CD4-positive, alpha-beta T cell treated with Interleukin-6 for 4 hours (primary cell): Measurements from ENCODE around the gene FNIP2.
"Not testable (repeated sequence)": the region's sequence is repeated elsewhere in the genome, so short reads cannot be mapped to it uniquely, and the experiment has no call there.

ENCODE experiments used
- DNase-seq: peaks from one replicate; pipeline ENCODE4 v3.0.0-alpha.2; 2020; ENCODE audit warnings: mixed read lengths

Gene FNIP2

DNA sequence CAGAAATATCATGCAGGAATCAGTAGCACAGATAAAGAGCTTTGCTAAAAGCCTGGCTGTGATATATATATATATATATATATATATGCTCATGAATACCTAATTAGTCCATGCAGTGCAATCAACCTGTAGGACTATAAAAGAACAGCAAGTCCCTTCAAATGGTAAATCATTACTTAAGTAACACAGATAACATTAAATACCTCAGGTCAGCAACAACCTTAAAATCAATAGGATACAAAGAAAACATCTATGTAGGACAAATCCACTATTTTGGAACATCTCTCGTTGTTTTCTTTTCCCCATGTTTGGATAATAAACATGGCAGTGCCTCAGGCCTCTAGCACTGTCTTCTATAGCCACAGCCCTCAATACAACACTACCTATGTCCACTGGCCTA, 106.6 kb downstream of the FNIP2 start:
- DNase-seq: no peak

- DNase-seq: no peak
Observed at GRCh38 chr4:158877069-158877468, 108.2 kb downstream of the FNIP2 start.

DNA sequence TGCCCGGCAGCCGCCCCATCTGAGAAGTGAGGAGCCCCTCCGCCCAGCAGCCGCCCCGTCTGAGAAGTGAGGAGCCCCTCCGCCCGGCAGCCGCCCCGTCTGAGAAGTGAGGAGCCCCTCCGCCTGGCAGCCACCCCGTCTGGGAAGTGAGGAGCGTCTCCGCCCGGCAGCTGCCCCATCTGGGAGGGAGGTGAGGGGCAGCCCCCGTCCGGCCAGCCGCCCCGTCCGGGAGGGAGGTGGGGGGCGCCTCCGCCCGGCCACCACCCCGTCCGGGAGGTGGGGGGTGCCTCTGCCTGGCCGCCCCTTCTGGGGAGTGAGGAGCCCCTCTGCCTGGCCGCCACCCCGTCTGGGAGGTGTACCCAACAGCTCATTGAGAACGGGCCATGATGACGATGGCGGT, 113.3 kb downstream of the FNIP2 start:
- DNase-seq: not testable (repeated sequence)

DNA sequence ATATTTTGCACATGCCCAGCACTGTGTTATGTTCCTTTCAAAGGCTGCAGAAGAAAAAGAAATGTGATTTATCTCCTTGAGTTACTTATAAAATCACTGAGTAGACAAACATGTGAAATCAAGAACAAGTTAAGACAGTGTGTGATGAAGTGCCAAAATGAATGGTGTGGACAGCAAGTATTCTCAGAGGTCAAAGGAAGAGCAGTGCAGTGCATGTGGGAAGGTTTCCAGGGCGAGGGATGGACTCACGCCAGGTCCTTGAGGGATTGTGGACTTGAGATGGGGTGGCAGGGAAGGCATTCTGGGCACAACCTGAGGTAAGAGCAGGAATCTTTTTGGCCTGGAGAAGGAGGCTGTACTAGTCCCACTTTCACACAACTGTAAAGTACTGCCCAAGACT, 115.5 kb downstream of the FNIP2 start:
- no peak for DNase-seq

- DNase-seq: no peak
Observed at GRCh38 chr4:158885564-158885963, 116.7 kb downstream of the FNIP2 start.

DNA sequence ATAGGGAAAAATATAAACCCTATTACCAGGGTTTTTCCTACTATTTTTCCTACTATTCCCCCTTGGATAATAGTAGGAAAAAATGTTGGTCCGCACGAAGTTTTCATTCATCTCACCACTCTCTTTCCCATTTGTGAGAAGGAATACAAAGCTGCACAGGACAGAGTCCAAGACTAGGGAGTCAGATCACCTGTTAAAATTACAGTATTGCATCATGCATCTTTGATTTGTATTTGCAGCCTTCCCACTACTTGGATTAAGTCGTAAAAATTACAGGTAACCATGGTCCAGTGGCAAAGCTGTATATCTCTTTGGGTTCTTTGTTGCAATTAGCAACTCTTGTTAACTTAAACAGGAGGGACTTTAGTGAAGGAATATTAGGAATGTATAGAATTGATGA, 121.5 kb downstream of the FNIP2 start:
- DNase-seq: no peak

- DNase-seq: no peak
Observed at GRCh38 chr4:158891256-158891655, 122.4 kb downstream of the FNIP2 start.

DNA sequence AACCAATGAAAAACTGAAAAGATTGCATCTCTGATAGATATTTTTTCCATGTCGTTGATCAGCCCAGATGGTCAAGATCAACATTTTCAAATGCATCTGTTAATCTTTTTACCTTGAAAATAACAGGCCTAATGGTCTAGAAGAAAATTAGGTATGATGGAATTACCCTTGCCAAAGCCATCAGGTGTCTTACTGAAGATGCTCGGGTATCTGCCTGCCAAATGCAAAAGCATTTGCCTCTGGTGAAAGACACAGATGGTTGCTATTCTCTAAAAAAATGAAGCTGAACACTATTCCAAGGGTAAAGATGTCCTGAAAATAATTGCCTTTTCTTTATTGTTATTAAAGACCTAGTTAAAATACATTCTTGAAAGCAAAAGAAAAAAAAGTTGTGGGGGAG, 126.0 kb downstream of the FNIP2 start:
- no peak for DNase-seq

GRCh38 chr4:158895797-158896576, 127.2 kb downstream of the FNIP2 start:
- no peak for DNase-seq

DNA sequence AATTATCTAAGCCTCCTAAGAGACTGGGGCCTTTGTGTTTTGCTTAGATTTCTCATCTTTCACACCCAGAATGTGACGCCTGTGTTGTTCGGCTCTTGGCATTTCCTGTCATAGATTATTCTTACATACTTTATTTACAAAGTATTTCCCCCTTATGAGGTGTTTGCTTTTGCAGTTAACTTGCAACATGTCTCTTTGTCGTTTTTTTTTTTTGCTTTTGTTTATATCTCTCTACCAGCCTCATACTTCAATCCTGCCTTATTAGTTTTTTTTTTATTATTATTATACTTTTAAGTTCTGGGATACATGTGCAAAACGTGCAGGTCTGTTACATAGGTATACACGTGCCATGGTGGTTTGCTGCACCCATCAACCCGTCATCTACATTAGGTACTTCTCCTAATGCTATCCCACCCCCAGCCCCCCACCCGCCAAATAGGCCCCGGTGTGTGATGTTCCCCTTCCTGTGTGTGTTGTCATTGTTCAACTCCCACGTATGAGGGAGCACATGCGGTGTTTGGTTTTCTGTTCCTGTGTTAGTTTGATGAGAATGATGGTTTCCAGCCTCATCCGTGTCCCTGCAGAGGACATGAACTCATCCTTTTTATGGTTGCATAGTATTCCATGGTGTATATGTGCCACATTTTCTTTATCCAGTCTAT, 127.9 kb downstream of the FNIP2 start:
- DNase-seq: not testable (repeated sequence)

DNA sequence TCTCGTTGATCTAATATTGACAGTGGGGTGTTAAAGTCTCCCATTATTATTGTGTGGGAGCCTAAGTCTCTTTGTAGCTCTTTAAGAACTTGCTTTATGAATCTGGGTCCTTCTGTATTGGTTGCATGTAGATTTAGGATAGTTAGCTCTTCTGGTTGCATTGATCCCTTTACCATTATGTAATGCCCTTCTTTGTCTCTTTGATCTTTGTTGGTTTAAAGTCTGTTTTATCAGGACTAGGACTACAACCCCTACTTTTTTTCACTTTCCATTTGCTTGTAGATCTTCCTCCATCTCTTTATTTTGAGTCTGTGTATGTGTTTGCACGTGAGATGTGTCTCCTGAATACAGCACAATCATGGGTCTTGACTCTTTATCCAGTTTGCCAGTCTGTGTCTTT, 131.6 kb downstream of the FNIP2 start:
- DNase-seq: not testable (repeated sequence)

- DNase-seq: peak; percentile 40
Observed at GRCh38 chr4:158902280-158903078, 133.7 kb downstream of the FNIP2 start.

DNA sequence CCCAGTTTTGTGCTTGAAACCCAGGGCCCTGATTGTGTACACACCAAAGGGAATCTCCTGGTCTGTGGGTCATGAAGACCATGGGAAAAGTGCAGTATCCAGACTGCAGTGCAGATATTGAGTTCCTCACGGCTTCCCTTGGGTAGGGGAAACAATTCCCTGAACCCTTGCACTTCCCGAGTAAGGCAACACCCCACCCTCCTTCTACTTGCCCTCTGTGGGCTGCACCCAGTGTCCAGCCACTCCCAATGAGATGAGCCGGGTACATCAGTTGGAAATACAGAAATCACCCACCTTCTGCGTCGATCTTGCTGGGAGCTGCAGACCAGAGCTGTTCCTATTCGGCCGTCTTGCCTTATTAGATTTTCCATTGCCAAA, 134.2 kb downstream of the FNIP2 start:
- no peak for DNase-seq

DNA sequence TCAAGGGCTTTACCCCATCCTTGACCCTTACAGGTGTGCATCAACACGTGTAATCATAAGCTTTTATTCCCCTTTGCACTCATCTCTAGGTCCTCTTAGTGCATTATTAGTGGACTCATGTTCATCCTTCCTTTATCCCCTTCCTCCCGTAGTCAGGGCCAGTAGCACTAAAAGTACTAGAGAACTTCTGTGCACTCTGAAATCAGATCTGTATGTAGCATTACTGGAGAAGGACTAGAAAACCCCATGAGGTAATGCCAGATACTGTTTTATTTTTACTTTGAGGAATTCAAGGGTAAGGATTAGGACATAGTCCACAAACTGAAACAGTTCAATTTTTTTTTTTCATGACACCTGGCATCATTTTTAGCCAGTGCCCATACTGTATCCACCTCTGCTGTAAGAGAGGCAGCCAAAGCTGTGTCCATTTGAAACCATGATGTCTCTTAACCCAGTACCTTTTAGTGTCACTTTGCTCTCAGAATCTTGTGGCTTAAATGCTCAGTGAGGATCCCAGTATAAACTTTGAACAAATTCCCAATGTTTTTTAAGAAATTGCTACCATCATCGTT, 134.7 kb downstream of the FNIP2 start:
- no peak for DNase-seq

- DNase-seq: no peak
Observed at GRCh38 chr4:158904815-158905214, 136.0 kb downstream of the FNIP2 start.

- DNase-seq: no peak
Observed at GRCh38 chr4:158906073-158906472, 137.2 kb downstream of the FNIP2 start.

DNA sequence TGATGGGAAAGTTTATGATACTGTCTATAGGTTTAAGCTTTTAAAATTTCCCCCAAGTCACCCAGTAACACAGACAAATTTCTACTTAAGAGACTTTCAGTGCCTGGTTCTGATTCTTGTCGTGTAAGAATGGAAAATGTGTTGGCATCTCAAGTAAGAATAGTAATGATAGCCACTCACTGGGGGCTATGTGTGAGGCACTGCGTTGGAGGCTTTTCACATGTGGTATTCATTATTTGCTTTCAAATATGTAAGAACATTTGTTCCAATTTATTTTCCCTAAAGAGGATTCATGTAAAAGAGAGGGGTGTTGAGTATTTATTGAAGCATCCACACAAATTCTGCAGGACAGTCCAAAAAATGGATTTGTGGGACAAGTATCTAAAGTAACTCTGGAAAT, 143.6 kb downstream of the FNIP2 start:
- no peak for DNase-seq

GRCh38 chr4:158912806-158913205, 144.0 kb downstream of the FNIP2 start:
- no peak for DNase-seq

DNA sequence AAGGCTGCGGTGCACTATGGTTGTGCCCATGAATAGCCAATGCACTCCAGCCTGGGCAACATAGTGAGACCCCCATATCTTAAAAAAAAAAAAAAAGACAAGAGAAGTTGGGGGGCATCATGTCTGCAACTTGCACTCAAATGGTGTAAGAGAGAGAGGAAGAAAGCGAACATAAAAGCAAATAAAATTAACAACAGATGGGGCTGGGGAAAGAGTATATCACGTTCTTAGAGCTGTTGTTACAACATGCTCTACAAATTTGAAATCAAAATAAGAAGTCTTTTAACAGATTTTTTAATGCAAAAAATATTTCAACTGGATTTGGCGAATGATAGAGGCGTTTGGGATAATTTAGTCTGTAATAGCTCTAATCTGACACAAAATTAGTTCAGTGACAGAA, 144.9 kb downstream of the FNIP2 start:
- no peak for DNase-seq

GRCh38 chr4:158914218-158914617, 145.4 kb downstream of the FNIP2 start:
- no peak for DNase-seq

DNA sequence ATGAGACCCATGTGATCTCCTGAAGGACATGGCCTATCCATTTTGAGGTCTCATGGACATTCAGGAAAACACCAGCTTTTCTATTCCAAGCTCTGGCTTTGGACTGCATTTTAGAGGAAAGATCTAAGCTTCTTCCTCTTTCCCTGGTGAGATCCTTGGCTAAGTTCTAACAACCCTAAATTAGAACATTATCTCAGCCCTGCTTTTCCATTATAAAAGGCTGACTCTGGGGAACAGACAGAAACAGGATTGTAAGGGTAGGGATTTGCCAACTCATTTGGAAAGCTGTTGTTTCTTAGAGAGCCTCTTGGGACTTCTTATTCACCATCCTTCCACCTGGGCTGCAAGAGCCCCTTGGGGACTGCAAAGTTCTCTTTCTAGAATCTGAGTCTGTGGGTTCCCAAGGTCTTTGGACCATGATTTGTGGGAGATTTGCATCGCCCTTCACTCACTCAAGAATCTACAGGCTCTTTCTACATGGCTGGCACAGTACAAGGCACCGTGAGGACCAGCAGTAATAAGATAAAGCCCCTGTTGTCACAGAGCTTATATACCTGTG, 146.9 kb downstream of the FNIP2 start:
- no peak for DNase-seq

- DNase-seq: not testable (repeated sequence)
Observed at GRCh38 chr4:158920452-158920996, 151.7 kb downstream of the FNIP2 start.

DNA sequence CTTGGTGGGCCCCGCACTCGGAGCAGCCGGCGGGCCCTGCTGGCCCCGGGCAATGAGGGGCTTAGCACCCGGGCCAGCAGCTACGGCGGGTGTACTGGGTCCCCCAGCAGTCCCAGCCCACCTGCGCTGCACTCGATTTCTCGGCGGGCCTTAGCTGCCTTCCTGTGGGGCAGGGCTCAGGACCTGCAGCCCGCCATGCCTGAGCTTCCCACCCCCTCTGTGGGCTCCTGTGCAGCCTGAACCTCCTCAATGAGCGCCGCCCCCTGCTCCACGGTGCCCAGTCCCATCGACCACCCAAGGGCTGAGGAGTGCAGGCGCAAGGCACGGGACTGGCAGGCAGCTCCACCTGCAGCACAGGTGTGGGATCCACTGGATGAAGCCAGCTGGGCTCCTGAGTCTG, 158.9 kb downstream of the FNIP2 start:
- DNase-seq: not testable (repeated sequence)
